K562 (cell line): ENCODE measurements around the gene PDZK1IP1. TPM values are rescaled to one million over a fixed set of nuclear protein-coding genes. Genes with fewer than 3 reads are reported as not detected.

ENCODE experiments used
- BRF1 ChIP-seq: IDR thresholded peaks from 3 replicates; pipeline ENCODE4 v1.6.1; 2011; ENCODE audit warnings: borderline replicate concordance, mild to moderate bottlenecking; ENCODE audit not compliant: insufficient read length; ENCODE audit errors: extremely low read depth
- EP300 ChIP-seq: IDR thresholded peaks from 2 replicates; pipeline ENCODE4 v1.6.1; 2012; ENCODE audit warnings: low read length, improper control_type of control experiment
- ETV6 ChIP-seq, 3 experiments: fragments of 150-350 bp in 1 of 3; sonication (generic) in 1 of 3; formaldehyde crosslinking in 1 of 3; IDR thresholded peaks; 2 replicates each; pipeline versions ENCODE4 v1.6.1 to v1.8.0; 2014 to 2022; ENCODE audit warnings: borderline replicate concordance in 2 of 3, low read depth in 2 of 3, antibody characterized with exemption in 1 of 3, low read length in 1 of 3, mild to moderate bottlenecking in 1 of 3, missing genetic modification reagents in 1 of 3
- FOXK1 ChIP-seq: sonication (generic); formaldehyde crosslinking; IDR thresholded peaks from 2 replicates; pipeline ENCODE4 v1.8.0; 2022; ENCODE audit warnings: missing genetic modification reagents, mild to moderate bottlenecking, borderline replicate concordance
- HNRNPK ChIP-seq: fragments of 200-400 bp; formaldehyde crosslinking; IDR thresholded peaks from one replicate; pipeline ENCODE4 v1.6.1; 2018; ENCODE audit warnings: mild to moderate bottlenecking, low read depth, low read length; ENCODE audit not compliant: poor library complexity, severe bottlenecking
- IFI16 ChIP-seq: fragments of 250-450 bp; sonication (Bioruptor Pico); IDR thresholded peaks from 2 replicates; pipeline ENCODE4 v2.1.2; 2022; ENCODE audit warnings: mild to moderate bottlenecking, inconsistent platforms
- KAT8 ChIP-seq: fragments of 450-650 bp; IDR thresholded peaks from 2 replicates; pipeline ENCODE4 v1.6.1; 2016; ENCODE audit warnings: low read depth, mild to moderate bottlenecking
- KHSRP ChIP-seq: fragments of 450-650 bp; IDR thresholded peaks from 2 replicates; pipeline ENCODE4 v1.6.1; 2017
- MEIS2 ChIP-seq: fragments of 450-650 bp; IDR thresholded peaks from 2 replicates; pipeline ENCODE4 v1.6.1; 2014; ENCODE audit warnings: mild to moderate bottlenecking; ENCODE audit not compliant: partially characterized antibody
- MTA1 ChIP-seq: fragments of 450-650 bp; IDR thresholded peaks from 2 replicates; pipeline ENCODE4 v1.6.1; 2017; ENCODE audit warnings: borderline replicate concordance
- NEUROD1 ChIP-seq: fragments of 150-350 bp; IDR thresholded peaks from 2 replicates; pipeline ENCODE4 v1.6.1; 2014; ENCODE audit warnings: borderline replicate concordance, low read length, low read depth; ENCODE audit not compliant: partially characterized antibody
- NFE2 ChIP-seq: IDR thresholded peaks from 2 replicates; pipeline ENCODE4 v1.6.1; 2014; ENCODE audit warnings: antibody characterized with exemption, low read depth
- RB1 ChIP-seq: fragments of 450-650 bp; IDR thresholded peaks from 2 replicates; pipeline ENCODE4 v1.6.1; 2017; ENCODE audit warnings: low read depth, mild to moderate bottlenecking
- TAF9B ChIP-seq: fragments of 450-650 bp; IDR thresholded peaks from 2 replicates; pipeline ENCODE4 v1.6.1; 2018; ENCODE audit warnings: mild to moderate bottlenecking; ENCODE audit not compliant: partially characterized antibody
- ZNF184 ChIP-seq: sonication (generic); formaldehyde crosslinking; IDR thresholded peaks from 2 replicates; pipeline ENCODE4 v1.5.0; 2020; ENCODE audit warnings: missing genetic modification reagents
- ZNF197 ChIP-seq: fragments of 200-800 bp; sonication (Bioruptor generic); IDR thresholded peaks from 2 replicates; pipeline ENCODE4 v1.6.1; 2016; ENCODE audit warnings: low read depth, missing genetic modification characterization, missing compliant biosample characterization
- polyA plus RNA-seq, 8 experiments: library from polyadenylated mRNA; depleted of rRNA in 4 of 8; stranded (reverse) in 5 of 8; unstranded in 3 of 8; fragments of >200 nt; fragmentation: Nextera tagmentation in 2 of 8; fragmentation: Illumina TruSeq in 1 of 8; extraction: Ambion mirVana in 2 of 8; extraction: Trizol in 1 of 8; gene quantifications; 2 replicates each; pipeline versions ENCODE4 v1.2.1 to v1.2.3, GENCODE V29; 2011 to 2014; ENCODE audit warnings: inconsistent platforms in 1 of 8, missing spikeins in 1 of 8
- total RNA-seq, 7 experiments: library from RNA; depleted of rRNA in 6 of 7; stranded (reverse); fragments of >200 nt in 6 of 7; fragmentation: Illumina TruSeq in 2 of 7; extraction: Trizol in 2 of 7; gene quantifications; 2 replicates each; pipeline versions ENCODE4 v1.2.1 to v1.2.3, GENCODE V29; 2011 to 2021; ENCODE audit warnings: low replicate concordance in 1 of 7
- TF ChIP-seq, protein P1 (sequence below), 2 experiments: fragments of 450-650 bp in 1 of 2; sonication (generic) in 1 of 2; formaldehyde crosslinking in 1 of 2; IDR thresholded peaks in 1 of 2; conservative IDR thresholded peaks in 1 of 2; 2 replicates each; pipeline versions ENCODE4 v1.6.1 to v1.8.1; 2016 to 2023; ENCODE audit warnings: mild to moderate bottlenecking in 2 of 2, moderate library complexity in 2 of 2, inconsistent platforms in 1 of 2, missing genetic modification reagents in 1 of 2
- TF ChIP-seq, protein P2 (sequence below): IDR thresholded peaks from 2 replicates; pipeline ENCODE4 v1.6.1; 2012; ENCODE audit warnings: low read depth, low read length, improper control_type of control experiment, borderline replicate concordance
- TF ChIP-seq, protein P3 (sequence below): fragments of 450-650 bp; IDR thresholded peaks from 2 replicates; pipeline ENCODE4 v1.6.1; 2014; ENCODE audit warnings: low read depth, mild to moderate bottlenecking, moderate library complexity, borderline replicate concordance
- TF ChIP-seq, protein P4 (sequence below), 2 experiments: fragments of 250-450 bp in 1 of 2; fragments of 450-650 bp in 1 of 2; sonication (Bioruptor Pico) in 1 of 2; IDR thresholded peaks; 2 replicates each; pipeline versions ENCODE4 v1.6.1 to v1.8.0; 2016 to 2021; ENCODE audit warnings: mild to moderate bottlenecking in 2 of 2, moderate library complexity in 2 of 2, missing compliant biosample characterization in 1 of 2, missing genetic modification characterization in 1 of 2

PDZK1IP1 gene
- total and polyA plus RNA-seq, 9 of the 15 experiments (the other 6 are each of a cell fraction or from before 2014, with no cell fraction given): 0.17 to 0.68 (median 0.53) TPM; not detected in 2

DNA sequence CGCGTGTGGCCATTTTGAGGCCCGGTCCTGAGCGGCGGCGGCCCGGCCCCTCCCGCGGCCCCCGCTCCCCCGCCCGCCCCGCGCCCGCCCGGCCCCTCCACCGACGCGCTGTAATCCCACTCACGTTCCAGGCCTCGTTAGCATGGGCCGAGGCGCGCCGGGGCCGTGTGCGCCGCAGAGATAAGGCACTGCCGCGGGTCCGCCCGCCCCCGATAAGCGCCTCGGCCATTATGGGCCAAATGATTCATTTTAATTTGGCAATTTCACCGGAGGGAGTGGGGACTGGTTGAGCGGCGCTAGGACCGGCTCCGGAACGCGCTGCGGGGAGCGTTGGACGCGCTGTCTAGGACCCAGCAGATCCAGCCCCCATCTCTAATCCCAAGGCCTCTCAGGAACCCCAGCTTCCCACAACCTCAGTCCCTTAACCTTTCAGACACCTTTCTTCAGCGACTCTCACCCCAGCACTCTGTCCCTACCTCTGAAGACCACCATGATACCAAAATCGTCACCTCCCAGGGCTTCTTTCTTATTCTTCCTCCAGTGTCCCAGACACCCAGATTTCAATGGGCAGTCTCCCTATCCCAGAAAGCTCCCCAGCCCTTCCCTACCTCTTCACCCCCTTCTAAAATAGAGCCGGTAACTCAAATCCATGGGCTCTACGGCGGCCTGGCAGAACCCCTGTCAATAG lies 42.5 kb upstream of the PDZK1IP1 start, which contains the start of gene TAL1 (continued):
- TF ChIP-seq, protein P1, sequence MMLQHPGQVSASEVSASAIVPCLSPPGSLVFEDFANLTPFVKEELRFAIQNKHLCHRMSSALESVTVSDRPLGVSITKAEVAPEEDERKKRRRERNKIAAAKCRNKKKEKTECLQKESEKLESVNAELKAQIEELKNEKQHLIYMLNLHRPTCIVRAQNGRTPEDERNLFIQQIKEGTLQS (IDR thresholded peaks at IDR 0.05): no peak
- TF ChIP-seq, protein P1 (CRISPR knock-in tag; conservative IDR thresholded peaks at IDR 0.05): peak; percentile 58; the same call in 1 of the 2 replicates
- TF ChIP-seq NFE2 (no peak; the same call in 1 of the 2 replicates), HNRNPK (no peak), KHSRP (peak; percentile 83), ZNF197 (peak; percentile 94), EP300 (peak; percentile 97), MTA1 (peak; percentile 77), RB1 (peak; percentile 96), ETV6 (IDR thresholded peaks at IDR 0.05; ENCODE audit: borderline replicate concordance in 1 of 2, low read depth in 2 of 2, low read length in 1 of 2) (peak in 1 of 2 experiments; percentile 65; a peak in 1 of 4 replicates), ETV6 (CRISPR knock-in tag; IDR thresholded peaks at IDR 0.05; ENCODE audit: borderline replicate concordance) (no peak), TAF9B (peak; percentile 51), BRF1 (no peak), KAT8 (no peak), NEUROD1 (peak; percentile 95), IFI16 (CRISPR knock-in tag) (no peak), ZNF184 (CRISPR knock-in tag) (no peak), FOXK1 (CRISPR knock-in tag) (no peak), MEIS2 (peak; percentile 88)
- TF ChIP-seq, protein P2, sequence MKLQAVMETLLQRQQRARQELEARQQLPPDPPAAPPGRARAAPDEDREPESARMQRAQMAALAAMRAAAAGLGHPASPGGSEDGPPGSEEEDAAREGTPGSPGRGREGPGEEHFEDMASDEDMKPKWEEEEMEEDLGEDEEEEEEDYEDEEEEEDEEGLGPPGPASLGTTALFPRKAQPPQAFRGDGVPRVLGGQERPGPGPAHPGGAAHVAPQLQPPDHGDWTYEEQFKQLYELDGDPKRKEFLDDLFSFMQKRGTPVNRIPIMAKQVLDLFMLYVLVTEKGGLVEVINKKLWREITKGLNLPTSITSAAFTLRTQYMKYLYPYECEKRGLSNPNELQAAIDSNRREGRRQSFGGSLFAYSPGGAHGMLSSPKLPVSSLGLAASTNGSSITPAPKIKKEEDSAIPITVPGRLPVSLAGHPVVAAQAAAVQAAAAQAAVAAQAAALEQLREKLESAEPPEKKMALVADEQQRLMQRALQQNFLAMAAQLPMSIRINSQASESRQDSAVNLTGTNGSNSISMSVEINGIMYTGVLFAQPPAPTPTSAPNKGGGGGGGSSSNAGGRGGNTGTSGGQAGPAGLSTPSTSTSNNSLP: peak; percentile 99
- TF ChIP-seq, protein P3, sequence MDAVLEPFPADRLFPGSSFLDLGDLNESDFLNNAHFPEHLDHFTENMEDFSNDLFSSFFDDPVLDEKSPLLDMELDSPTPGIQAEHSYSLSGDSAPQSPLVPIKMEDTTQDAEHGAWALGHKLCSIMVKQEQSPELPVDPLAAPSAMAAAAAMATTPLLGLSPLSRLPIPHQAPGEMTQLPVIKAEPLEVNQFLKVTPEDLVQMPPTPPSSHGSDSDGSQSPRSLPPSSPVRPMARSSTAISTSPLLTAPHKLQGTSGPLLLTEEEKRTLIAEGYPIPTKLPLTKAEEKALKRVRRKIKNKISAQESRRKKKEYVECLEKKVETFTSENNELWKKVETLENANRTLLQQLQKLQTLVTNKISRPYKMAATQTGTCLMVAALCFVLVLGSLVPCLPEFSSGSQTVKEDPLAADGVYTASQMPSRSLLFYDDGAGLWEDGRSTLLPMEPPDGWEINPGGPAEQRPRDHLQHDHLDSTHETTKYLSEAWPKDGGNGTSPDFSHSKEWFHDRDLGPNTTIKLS: peak; percentile 59; the same call in 1 of the 2 replicates
- TF ChIP-seq, protein P4, sequence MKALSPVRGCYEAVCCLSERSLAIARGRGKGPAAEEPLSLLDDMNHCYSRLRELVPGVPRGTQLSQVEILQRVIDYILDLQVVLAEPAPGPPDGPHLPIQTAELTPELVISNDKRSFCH (CRISPR knock-in tag; IDR thresholded peaks at IDR 0.05): no peak
- TF ChIP-seq, protein P4 (tag; IDR thresholded peaks at IDR 0.05): peak; percentile 73; the same call in 1 of the 2 replicates
